Measurements from ENCODE around the gene DOCK9. TPM values are rescaled to one million over a fixed set of nuclear protein-coding genes. Genes with fewer than 3 reads are reported as not detected.

DOCK9 gene
- polyA plus RNA-seq, 3 donors: 0.01 TPM; not detected in 2

- no peak for TF ChIP-seq CTCF (IDR thresholded peaks at IDR 0.05)
- Histone ChIP-seq H3K4me2 (replicated peaks; ENCODE audit: extremely low read depth, low read length, poor library complexity, severe bottlenecking) (no peak overlapping the region), H3K36me3 (replicated peaks in 1 of 2; ENCODE audit: control insufficient read depth in 1 of 2, insufficient read depth in 2 of 2, low read length in 2 of 2) (no peaks in the 10 kb centered on the region), H3K4me1 (ENCODE audit: control insufficient read depth in 1 of 2, insufficient read depth in 2 of 2, low read length in 2 of 2) (no peaks in the 10 kb centered on the region), H3K27me3 (ENCODE audit: control insufficient read depth in 2 of 2, insufficient read depth in 2 of 2, low read length in 2 of 2) (peaks cover 16 to 19% of the 10 kb centered on the region in 2 donors), H4K20me1 (ENCODE audit: insufficient read depth, low read length) (no peaks in the 10 kb centered on the region), H3K4me3 (replicated peaks in 1 of 3; ENCODE audit: low read depth in 2 of 3, low read length in 3 of 3) (no peak overlapping the region), H3K9ac (ENCODE audit: insufficient read depth, low read length, poor library complexity, severe bottlenecking) (no peak overlapping the region), H3K9me3 (replicated peaks in 1 of 2; ENCODE audit: control insufficient read depth in 1 of 2, insufficient read depth in 1 of 2, low read length in 2 of 2) (no peaks in the 10 kb centered on the region), H2AFZ (ENCODE audit: insufficient read depth, low read depth, low read length, poor library complexity, severe bottlenecking) (no peak overlapping the region), H3K79me2 (ENCODE audit: insufficient read depth, low read length) (no peaks in the 10 kb centered on the region), H3K27ac (ENCODE audit: low read depth in 1 of 2, low read length in 2 of 2) (no peak overlapping the region)
- DNase-seq: no peak
- no CpG with 5 or more reads among the region's 3 CpGs for WGBS (ENCODE audit: insufficient coverage)
- intact Hi-C loops (cut with micrococcal nuclease): no loop called here
- H3K9me3 Mint-ChIP-seq: no peaks in the 10 kb centered on the region
- no peaks in the 10 kb centered on the region for H3K4me1 Mint-ChIP-seq
- no peak overlapping the region for H3K4me3 Mint-ChIP-seq
- peaks cover 11 to 40% (median 12%) of the 10 kb centered on the region in 3 donors for H3K27me3 Mint-ChIP-seq (ENCODE audit: low read depth in 3 of 3)
- H3K36me3 Mint-ChIP-seq: no peaks in the 10 kb centered on the region
- no peak overlapping the region for H3K27ac Mint-ChIP-seq
These were observed 85.8 kb downstream of the DOCK9 start for GRCh38 chr13:98892077-98892476.

GRCh38 chr13:98890925-98891324 lies 86.9 kb downstream of the DOCK9 start:
- no peaks in the 10 kb centered on the region for H3K4me1 Mint-ChIP-seq
- H3K4me3 Mint-ChIP-seq: peak overlapping the region in 1 of 2 donors; percentile 66
- Histone ChIP-seq H3K4me3 (replicated peaks in 1 of 3; ENCODE audit: low read depth in 2 of 3, low read length in 3 of 3) (no peak overlapping the region), H3K9me3 (replicated peaks in 1 of 2; ENCODE audit: control insufficient read depth in 1 of 2, insufficient read depth in 1 of 2, low read length in 2 of 2) (no peaks in the 10 kb centered on the region), H3K36me3 (replicated peaks in 1 of 2; ENCODE audit: control insufficient read depth in 1 of 2, insufficient read depth in 2 of 2, low read length in 2 of 2) (no peaks in the 10 kb centered on the region), H3K4me1 (ENCODE audit: control insufficient read depth in 1 of 2, insufficient read depth in 2 of 2, low read length in 2 of 2) (no peaks in the 10 kb centered on the region), H3K79me2 (ENCODE audit: insufficient read depth, low read length) (no peaks in the 10 kb centered on the region), H3K27me3 (ENCODE audit: control insufficient read depth in 2 of 2, insufficient read depth in 2 of 2, low read length in 2 of 2) (peaks cover 16 to 19% of the 10 kb centered on the region in 2 donors), H2AFZ (ENCODE audit: insufficient read depth, low read depth, low read length, poor library complexity, severe bottlenecking) (no peak overlapping the region), H4K20me1 (ENCODE audit: insufficient read depth, low read length) (no peaks in the 10 kb centered on the region), H3K27ac (ENCODE audit: low read depth in 1 of 2, low read length in 2 of 2) (no peak overlapping the region), H3K4me2 (replicated peaks; ENCODE audit: extremely low read depth, low read length, poor library complexity, severe bottlenecking) (no peak overlapping the region), H3K9ac (ENCODE audit: insufficient read depth, low read length, poor library complexity, severe bottlenecking) (no peak overlapping the region)
- intact Hi-C loops (cut with micrococcal nuclease): no loop called here
- DNase-seq: no peak
- WGBS (ENCODE audit: insufficient coverage): no CpG with 5 or more reads among the region's 5 CpGs
- no peaks in the 10 kb centered on the region for H3K9me3 Mint-ChIP-seq
- H3K36me3 Mint-ChIP-seq: no peaks in the 10 kb centered on the region
- no peak for TF ChIP-seq CTCF (IDR thresholded peaks at IDR 0.05)
- peaks cover 11 to 41% (median 11%) of the 10 kb centered on the region in 3 donors for H3K27me3 Mint-ChIP-seq (ENCODE audit: low read depth in 3 of 3)
- no peak overlapping the region for H3K27ac Mint-ChIP-seq

All from CD14-positive monocyte (primary cell).